ENCODE results near the gene NAT16. TPM values are rescaled to one million over a fixed set of nuclear protein-coding genes. Genes with fewer than 3 reads are reported as not detected.

The NAT16 gene
- total and polyA plus RNA-seq, 2 of the 13 experiments (the other 11 are each of a cell fraction or from before 2014, with no cell fraction given), result 0.04 TPM; not detected in 1

DNA sequence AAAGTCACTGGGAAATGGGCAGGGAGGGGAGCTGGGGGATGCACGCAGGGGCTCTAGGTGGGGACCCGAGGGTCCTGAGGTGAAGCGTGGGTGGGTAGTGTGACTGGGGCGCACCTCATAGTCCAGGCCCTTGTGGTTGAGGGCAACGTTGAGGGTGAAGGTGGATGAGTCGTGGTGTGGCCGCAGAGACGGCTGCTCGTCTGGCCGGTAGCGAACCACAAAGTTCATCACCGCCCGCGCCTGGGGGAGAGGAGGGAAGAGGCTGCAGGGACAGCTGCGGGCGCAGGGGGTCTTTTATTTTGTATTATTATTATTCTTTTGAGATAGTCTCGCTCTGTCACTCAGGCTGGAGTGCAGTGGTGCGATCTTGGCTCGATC lies 26.6 kb upstream of the NAT16 start:
- no peak for FAIRE-seq
- H3K4me3 ChIP-seq (replicated peaks in 1 of 3; ENCODE audit: insufficient read depth in 1 of 3, low read depth in 2 of 3, low read length in 3 of 3), result no peak overlapping the region

DNA sequence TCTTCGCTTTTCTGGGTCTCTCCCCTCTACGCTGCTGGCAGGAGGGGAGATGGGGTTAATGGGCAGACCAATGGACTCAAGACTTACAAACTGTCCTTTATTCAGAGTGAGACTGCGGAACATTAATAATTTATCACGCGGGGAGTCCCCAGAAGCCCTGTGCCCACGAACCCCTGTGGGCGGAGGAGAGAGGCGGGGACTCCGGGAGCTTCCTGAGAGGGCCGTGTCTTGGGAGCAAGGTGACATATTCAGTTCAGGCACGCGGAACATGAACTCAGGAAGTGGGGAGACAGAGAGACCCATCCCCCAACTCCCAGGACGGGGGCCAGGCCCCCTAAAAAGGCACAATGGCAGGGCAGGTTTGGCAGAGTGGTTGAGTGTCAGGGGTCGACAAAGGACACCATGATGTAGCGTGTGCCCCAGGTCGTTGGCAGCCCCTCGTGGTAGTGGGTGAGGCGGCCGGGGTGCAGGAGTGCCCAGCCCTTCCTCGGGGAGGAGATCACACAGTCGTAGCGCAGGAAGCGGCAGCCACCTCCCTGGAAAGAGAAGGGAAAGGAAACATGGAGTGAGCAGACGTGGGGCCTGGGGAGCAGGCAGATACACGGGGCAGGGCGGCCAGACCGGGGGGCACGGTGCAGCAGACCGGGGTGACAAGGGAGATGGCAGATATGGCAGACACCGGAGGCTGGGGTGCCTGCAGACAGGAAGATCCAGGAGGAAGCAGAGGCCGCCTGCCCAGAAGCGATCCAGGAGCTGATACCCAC lies 26.0 kb upstream of the NAT16 start:
- no peak overlapping the region for H2AFZ ChIP-seq (ENCODE audit: low read length)
- in situ Hi-C loops (cut with HindIII; ENCODE audit: extremely low pct_ligation_motif_present, low pct_unique_long_range_greater_than_20kb), result no loop called here
- no peaks in the 10 kb centered on the region for H4K20me1 ChIP-seq (ENCODE audit: insufficient read depth, low read length)
- intact Hi-C loops (cut with micrococcal nuclease; ENCODE audit: unreplicated experiment), result no loop called here
- POLR2A ChIA-PET, result interaction anchor here (0.6 to 11.6 kb wide), 4 partner anchors 9 to 93 kb away, joined by 3 to 202 read pairs (median 5); partner anchors contain the start of genes CLDN15, PLOD3 and ZNHIT1
- ATAC-seq, result no peak
- no peaks in the 10 kb centered on the region for H3K79me2 ChIP-seq (ENCODE audit: insufficient read depth, low read length)
- H3K4me1 ChIP-seq (ENCODE audit: insufficient read depth, low read length), result peaks cover 19% of the 10 kb centered on the region
- 97% methylated on average over 32 of the region's 32 CpGs for WGBS (ENCODE audit: low lambda C conversion rate)
- TSS peak; percentile 11 for BruUV-seq (replicated peaks)
- DNase-seq (ENCODE audit: low spot score), result no peak
- peaks cover 11 to 19% of the 10 kb centered on the region in 2 experiments; a peak in 4 of 5 replicates for H3K36me3 ChIP-seq (replicated peaks in 1 of 2; ENCODE audit: control insufficient read depth in 1 of 2, insufficient read depth in 2 of 2, low read length in 2 of 2)
- H3K27ac ChIP-seq (ENCODE audit: extremely low read length, insufficient read depth, low read length), result no peak overlapping the region
- no peaks in the 10 kb centered on the region for H3K27me3 ChIP-seq (ENCODE audit: control insufficient read depth in 1 of 2, insufficient read depth in 2 of 2, low read length in 2 of 2)
- no peaks in the 10 kb centered on the region for H3K9me3 ChIP-seq (ENCODE audit: low read length)
- no peak overlapping the region for H3K9ac ChIP-seq (ENCODE audit: insufficient read depth, low read depth, low read length)
- no peak overlapping the region for H3K4me3 ChIP-seq (replicated peaks in 1 of 3; ENCODE audit: insufficient read depth in 1 of 3, low read depth in 2 of 3, low read length in 3 of 3)
- CTCF ChIA-PET (ENCODE audit: low intra/inter-chr PET ratio, low total read pairs), result no interaction called here
- H3K4me2 ChIP-seq (ENCODE audit: low read depth, low read length), result no peak overlapping the region
- FAIRE-seq, result no peak
- TF ChIP-seq POLR2G (IDR thresholded peaks at IDR 0.05; ENCODE audit: low read depth, low read length) (peak; percentile 56), ADNP (CRISPR knock-in tag; IDR thresholded peaks at IDR 0.05) (no peak), RBFOX2 (IDR thresholded peaks at IDR 0.05; ENCODE audit: low read depth, low read length) (peak; percentile 71), CENPX (CRISPR knock-in tag; IDR thresholded peaks at IDR 0.05) (no peak), PHF5A (CRISPR knock-in tag; IDR thresholded peaks at IDR 0.05; ENCODE audit: low read depth, unreplicated experiment) (no peak), TSC22D2 (CRISPR knock-in tag; IDR thresholded peaks at IDR 0.05; ENCODE audit: borderline replicate concordance) (no peak), ZNF224 (CRISPR knock-in tag; IDR thresholded peaks at IDR 0.05) (no peak), ZNF816 (CRISPR knock-in tag; IDR thresholded peaks at IDR 0.05; ENCODE audit: borderline replicate concordance) (no peak), SOX5 (CRISPR knock-in tag; IDR thresholded peaks at IDR 0.05; ENCODE audit: borderline replicate concordance) (no peak), ZNF484 (CRISPR knock-in tag; IDR thresholded peaks at IDR 0.05; ENCODE audit: borderline replicate concordance, low read depth) (no peak), RARA (CRISPR knock-in tag; IDR thresholded peaks at IDR 0.05) (no peak)
- TF ChIP-seq, protein P1, sequence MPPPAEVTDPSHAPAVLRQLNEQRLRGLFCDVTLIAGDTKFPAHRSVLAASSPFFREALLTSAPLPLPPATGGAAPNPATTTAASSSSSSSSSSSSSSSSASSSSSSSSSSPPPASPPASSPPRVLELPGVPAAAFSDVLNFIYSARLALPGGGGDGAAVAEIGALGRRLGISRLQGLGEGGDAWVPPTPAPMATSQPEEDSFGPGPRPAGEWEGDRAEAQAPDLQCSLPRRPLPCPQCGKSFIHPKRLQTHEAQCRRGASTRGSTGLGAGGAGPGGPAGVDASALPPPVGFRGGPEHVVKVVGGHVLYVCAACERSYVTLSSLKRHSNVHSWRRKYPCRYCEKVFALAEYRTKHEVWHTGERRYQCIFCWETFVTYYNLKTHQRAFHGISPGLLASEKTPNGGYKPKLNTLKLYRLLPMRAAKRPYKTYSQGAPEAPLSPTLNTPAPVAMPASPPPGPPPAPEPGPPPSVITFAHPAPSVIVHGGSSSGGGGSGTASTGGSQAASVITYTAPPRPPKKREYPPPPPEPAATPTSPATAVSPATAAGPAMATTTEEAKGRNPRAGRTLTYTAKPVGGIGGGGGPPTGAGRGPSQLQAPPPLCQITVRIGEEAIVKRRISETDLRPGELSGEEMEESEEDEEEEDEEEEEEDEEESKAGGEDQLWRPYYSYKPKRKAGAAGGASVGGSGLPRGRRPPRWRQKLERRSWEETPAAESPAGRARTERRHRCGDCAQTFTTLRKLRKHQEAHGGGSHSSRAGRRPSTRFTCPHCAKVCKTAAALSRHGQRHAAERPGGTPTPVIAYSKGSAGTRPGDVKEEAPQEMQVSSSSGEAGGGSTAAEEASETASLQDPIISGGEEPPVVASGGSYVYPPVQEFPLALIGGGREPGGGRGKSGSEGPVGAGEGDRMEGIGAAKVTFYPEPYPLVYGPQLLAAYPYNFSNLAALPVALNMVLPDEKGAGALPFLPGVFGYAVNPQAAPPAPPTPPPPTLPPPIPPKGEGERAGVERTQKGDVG (CRISPR knock-in tag; IDR thresholded peaks at IDR 0.05; ENCODE audit: borderline replicate concordance), result no peak

More for the DNA sequence above, 26.6 kb upstream of the NAT16 start:
- Histone ChIP-seq H3K79me2 (ENCODE audit: insufficient read depth, low read length) (no peaks in the 10 kb centered on the region), H3K4me2 (ENCODE audit: low read depth, low read length) (no peak overlapping the region), H3K36me3 (replicated peaks in 1 of 2; ENCODE audit: control insufficient read depth in 1 of 2, insufficient read depth in 2 of 2, low read length in 2 of 2) (peaks cover 12 to 23% of the 10 kb centered on the region in 2 experiments; a peak in 4 of 5 replicates), H4K20me1 (ENCODE audit: insufficient read depth, low read length) (no peaks in the 10 kb centered on the region), H3K9me3 (ENCODE audit: low read length) (no peaks in the 10 kb centered on the region), H3K4me1 (ENCODE audit: insufficient read depth, low read length) (peaks cover 19% of the 10 kb centered on the region), H3K27ac (ENCODE audit: extremely low read length, insufficient read depth, low read length) (no peak overlapping the region), H2AFZ (ENCODE audit: low read length) (no peak overlapping the region), H3K9ac (ENCODE audit: insufficient read depth, low read depth, low read length) (no peak overlapping the region), H3K27me3 (ENCODE audit: control insufficient read depth in 1 of 2, insufficient read depth in 2 of 2, low read length in 2 of 2) (no peaks in the 10 kb centered on the region)
- ATAC-seq, result no peak
- in situ Hi-C loops (cut with HindIII; ENCODE audit: extremely low pct_ligation_motif_present, low pct_unique_long_range_greater_than_20kb) (no loop called here), intact Hi-C loops (cut with micrococcal nuclease; ENCODE audit: unreplicated experiment) (no loop called here)
- no peak for DNase-seq (ENCODE audit: low spot score)
- ChIA-PET POLR2A (interaction anchor here (0.6 to 11.6 kb wide), 3 partner anchors 9 to 93 kb away, joined by 3 to 202 read pairs (median 6); partner anchors contain the start of genes CLDN15, PLOD3 and ZNHIT1), CTCF (ENCODE audit: low intra/inter-chr PET ratio, low total read pairs) (no interaction called here)
- TF ChIP-seq AGO2 (optimal IDR thresholded peaks at IDR 0.05; ENCODE audit: low read depth, low read length) (peak; percentile 6), GATAD2A (CRISPR knock-in tag; IDR thresholded peaks at IDR 0.05) (no peak), AGO1 (IDR thresholded peaks at IDR 0.05; ENCODE audit: low read depth, low read length, poor library complexity, severe bottlenecking) (peak; percentile 71), RBFOX2 (IDR thresholded peaks at IDR 0.05; ENCODE audit: low read depth, low read length) (0 out of 2 replicates have a peak, but pooled peaks have one; percentile 53), ZSCAN30 (CRISPR knock-in tag; IDR thresholded peaks at IDR 0.05) (no peak), POLR2A (IDR thresholded peaks at IDR 0.05; ENCODE audit: insufficient read depth in 1 of 2, low read depth in 2 of 2, low read length in 2 of 2) (peak in 1 of 2 experiments; percentile 43; a peak in 1 of 4 replicates), ZNF792 (CRISPR knock-in tag; IDR thresholded peaks at IDR 0.05) (no peak)
- 94% methylated on average over 18 of the region's 19 CpGs for WGBS (ENCODE audit: low lambda C conversion rate)
- no TSS peak for BruUV-seq (replicated peaks)
